Lower leg skin (tissue), 3 donors: ENCODE results near the gene FUT9.

Source experiments
- CTCF ChIP-seq, 3 donors: fragments of 450-650 bp; IDR thresholded peaks; one replicate each; pipeline ENCODE4 v1.5.1; 2016; ENCODE audit warnings: antibody characterized with exemption in 3 of 3, mild to moderate bottlenecking in 3 of 3, moderate library complexity in 2 of 3
- POLR2A ChIP-seq, 2 donors: fragments of 450-650 bp; IDR thresholded peaks; one replicate each; pipeline ENCODE4 v1.6.1; 2016 to 2017; ENCODE audit warnings: antibody characterized with exemption in 2 of 2, mild to moderate bottlenecking in 1 of 2, moderate library complexity in 1 of 2

GRCh38 chr6:96164802-96165201 lies 149.0 kb downstream of the FUT9 start:
- no peak for TF ChIP-seq CTCF (IDR thresholded peaks at IDR 0.05)
- TF ChIP-seq POLR2A (IDR thresholded peaks at IDR 0.05) = no peak
